SW 1271 (cell line): ENCODE data around the gene KLK7.
A peak's percentile ranks its signal among the peaks of the same experiment; 100 is the strongest.
"Not testable (repeated sequence)": the region's sequence is repeated elsewhere in the genome, so short reads cannot be mapped to it uniquely, and the experiment has no call there.

Source experiments
- DNase-seq, 2 experiments: peaks; one replicate each; lab custom pipeline; 2025; lab: John Stamatoyannopoulos, UW

The KLK7 gene

GRCh38 chr19:50975766-50976165, 8.0 kb downstream of the KLK7 start:
- DNase-seq = no peak

- no peak for DNase-seq
These were observed 8.8 kb downstream of the KLK7 start for GRCh38 chr19:50974702-50975556.

- no peak for DNase-seq
These were observed 10.8 kb downstream of the KLK7 start for GRCh38 chr19:50972795-50973376.

- DNase-seq = not testable (repeated sequence)
These were observed 13.9 kb downstream of the KLK7 start for GRCh38 chr19:50969810-50970209.

DNA sequence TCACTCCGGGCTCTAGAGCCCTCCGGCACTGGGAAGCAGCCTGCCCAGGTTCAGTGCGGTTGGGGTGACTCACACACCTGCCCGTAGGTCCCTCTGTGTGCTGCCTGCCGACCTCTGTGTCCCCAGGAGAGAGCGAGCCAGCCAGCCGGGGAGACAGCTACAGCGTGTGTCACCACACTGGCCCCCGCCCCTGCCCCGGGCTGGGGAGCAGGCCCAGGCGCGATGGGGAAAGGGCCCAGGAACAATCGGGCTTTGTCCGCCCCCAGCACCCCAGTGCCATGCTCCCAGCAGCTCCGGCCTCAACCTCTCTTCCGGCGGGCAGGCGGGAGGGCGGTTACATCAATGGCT, 14.3 kb downstream of the KLK7 start, which contains the start of gene KLK6:
KLK6 (minus strand) TSS at position 179 of the 348 bp plus-strand sequence. CDS start 1,487 bp downstream, outside the sequence.
- DNase-seq = no peak

- no peak for DNase-seq
These were observed 14.9 kb downstream of the KLK7 start for GRCh38 chr19:50968716-50969412.

GRCh38 chr19:50967929-50968715, 15.6 kb downstream of the KLK7 start:
- DNase-seq = no peak

GRCh38 chr19:50964266-50964665, 19.5 kb downstream of the KLK7 start:
- DNase-seq = no peak

- no peak for DNase-seq
These were observed 20.3 kb downstream of the KLK7 start for GRCh38 chr19:50963381-50963780.

GRCh38 chr19:50962245-50962644, 21.5 kb downstream of the KLK7 start:
- DNase-seq = no peak

DNA sequence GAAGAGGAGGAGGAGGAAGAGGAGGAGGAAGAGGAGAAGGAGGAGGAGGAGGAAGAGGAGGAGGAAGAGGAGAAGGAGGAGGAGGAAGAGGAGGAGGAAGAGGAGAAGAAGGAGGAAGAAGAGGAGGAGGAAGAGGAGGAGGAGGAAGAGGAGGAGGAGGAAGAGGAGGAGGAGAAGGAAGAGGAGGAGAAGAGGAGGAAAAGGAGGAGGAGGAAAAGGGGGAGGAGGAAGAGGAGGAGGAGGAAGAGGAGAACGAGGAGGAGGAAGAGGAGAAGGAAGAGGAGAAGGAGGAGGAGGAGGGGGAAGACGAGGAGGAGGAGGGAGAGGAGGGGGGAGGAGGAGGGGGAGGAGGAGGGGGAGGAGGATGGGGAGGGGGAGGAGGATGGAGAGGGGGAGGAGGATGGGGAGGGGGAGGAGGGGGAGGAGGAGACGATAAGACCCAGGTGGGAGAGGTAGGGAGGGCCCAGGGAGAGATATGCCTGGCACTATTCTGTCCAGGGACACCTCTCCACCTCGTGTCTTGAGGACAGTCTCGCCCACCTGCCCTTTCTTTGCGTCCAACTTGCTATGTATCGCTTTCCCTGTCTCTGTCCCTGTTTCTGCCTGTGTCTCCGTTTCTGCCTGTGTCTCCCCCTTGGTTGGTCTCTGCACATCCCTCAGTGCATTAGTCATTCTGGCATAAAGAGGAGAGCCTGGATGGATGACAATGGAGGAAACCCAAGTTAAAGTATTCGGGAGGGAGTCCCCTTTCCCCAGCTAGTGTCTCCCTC, 23.8 kb downstream of the KLK7 start:
- peak in 1 of 2 experiments; percentile 22 for DNase-seq

DNA sequence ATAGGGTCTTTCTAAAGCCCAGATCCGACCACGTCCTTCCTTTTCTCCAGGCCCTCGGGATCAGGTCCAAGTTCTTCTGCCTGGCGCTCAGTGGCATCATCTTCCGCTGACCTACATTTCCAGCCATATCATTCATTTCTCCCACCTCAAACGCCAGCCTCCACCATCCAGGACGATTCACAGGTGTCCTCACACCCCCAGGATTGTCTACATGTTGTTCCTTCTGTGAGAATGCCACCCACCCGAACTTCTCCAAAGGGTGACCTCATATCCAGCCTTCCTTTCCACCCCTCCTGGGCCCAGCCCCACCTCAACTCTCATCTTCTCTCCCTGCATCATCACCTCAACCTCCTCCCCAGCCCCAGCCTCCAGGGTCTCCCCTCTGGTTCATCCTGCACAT, 26.1 kb downstream of the KLK7 start:
- no peak for DNase-seq

DNA sequence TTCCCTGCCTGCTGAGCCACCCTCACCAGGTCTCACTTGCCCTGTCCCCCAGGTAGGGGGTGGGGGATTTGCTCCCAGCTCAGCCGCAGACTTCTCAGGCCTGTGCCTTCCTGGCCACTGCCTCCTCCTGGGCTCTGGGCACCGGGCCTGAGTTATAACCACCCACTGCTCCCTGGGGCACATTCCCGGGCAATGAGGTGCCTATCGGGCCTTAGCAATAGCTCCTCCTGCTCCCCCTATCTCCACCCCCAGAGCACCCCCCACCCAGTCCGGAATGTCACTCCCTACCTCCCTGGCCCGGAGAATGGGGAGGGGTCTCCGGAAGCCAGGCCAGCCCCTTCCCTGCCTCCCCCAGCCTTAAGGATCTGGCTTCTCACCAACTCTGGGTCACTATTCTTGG, 30.8 kb downstream of the KLK7 start, which contains the start of gene KLK5:
KLK5 (minus strand) TSS at position 129 of the 400 bp plus-strand sequence. CDS start 381 bp downstream, outside the sequence.
- DNase-seq = no peak

GRCh38 chr19:50949861-50950260, 33.9 kb downstream of the KLK7 start:
- no peak for DNase-seq

GRCh38 chr19:50947123-50947522, 36.6 kb downstream of the KLK7 start:
- no peak for DNase-seq

DNA sequence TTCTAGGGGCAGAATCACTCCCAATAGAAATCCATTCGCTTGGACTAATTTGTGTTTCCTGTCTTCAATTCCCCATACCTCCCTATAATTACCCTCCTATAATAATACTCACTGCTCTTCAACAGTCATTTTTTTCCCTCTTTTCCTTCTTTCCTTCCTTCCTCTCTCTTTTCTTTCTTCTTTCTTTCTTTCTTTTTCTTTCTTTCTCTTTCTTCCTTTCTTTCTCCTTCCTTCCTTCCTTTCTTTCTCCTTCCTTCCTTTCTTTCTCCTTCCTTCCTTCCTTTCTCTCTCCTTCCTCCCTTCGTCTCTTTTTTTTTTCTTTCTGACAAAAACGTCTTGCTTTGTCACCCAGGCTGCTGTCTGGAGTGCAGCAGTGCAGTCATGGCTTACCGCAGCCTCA, 38.9 kb downstream of the KLK7 start:
- no peak for DNase-seq

GRCh38 chr19:50943074-50943828, 40.5 kb downstream of the KLK7 start:
- no peak for DNase-seq

DNA sequence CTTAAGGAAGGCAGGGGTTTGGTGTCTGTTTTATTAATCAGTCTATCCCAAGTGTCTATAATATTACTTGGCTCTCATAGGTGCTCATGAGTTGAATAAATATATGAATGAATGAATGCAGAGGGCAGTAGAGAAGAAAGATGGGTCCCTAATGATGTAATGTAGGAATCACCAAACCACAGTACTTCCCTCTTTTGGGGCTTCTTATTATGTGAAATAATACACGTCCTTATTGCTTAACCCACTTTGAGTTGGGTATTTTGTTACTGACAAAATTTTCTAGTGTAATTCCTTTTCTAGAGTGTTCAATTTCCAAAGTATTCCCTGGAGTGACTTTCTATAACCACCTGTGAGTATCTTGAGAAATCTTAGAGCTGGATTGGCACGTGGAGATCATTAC, 44.1 kb downstream of the KLK7 start:
- DNase-seq = no peak

DNA sequence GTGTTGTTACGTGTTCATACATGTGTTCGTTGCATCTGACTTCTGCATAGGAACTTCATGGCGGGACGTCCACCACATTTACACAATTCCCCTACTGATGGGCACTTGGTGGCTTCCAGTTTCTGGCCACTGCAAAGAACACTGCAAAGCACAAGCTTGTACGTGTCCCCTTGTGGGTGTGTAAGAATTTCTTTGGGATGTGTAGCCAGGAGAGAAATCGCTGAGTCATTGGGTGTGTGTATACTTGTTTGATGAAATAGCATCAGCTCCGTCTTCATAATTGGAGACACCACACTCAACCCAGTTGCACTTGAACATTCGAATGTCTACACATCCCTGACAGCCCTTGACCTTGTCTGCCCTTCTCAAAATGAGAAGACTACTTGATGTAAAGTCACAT, 50.1 kb downstream of the KLK7 start:
- DNase-seq = no peak

- no peak for DNase-seq
These were observed 51.0 kb downstream of the KLK7 start for GRCh38 chr19:50932690-50933083.
